Neuronal stem cell (in vitro differentiated cells): ENCODE measurements around the gene KIF1A.

Experiments used
- DNase-seq: peaks from one replicate; pipeline ENCODE4 v3.0.0-alpha.2; 2013; ENCODE audit warnings: low spot score
- H2AFZ ChIP-seq: one replicate; pipeline ENCODE4 v1.6.1; 2013; ENCODE audit warnings: mild to moderate bottlenecking, low read length, inconsistent platforms
- H2AK5ac ChIP-seq: 2 replicates; pipeline ENCODE4 v1.6.1; 2013; ENCODE audit warnings: low read depth, mild to moderate bottlenecking, inconsistent platforms, low read length, moderate library complexity, mixed read lengths
- H2BK120ac ChIP-seq: 2 replicates; pipeline ENCODE4 v1.6.1; 2013; ENCODE audit warnings: low read depth, mild to moderate bottlenecking, inconsistent platforms, low read length, moderate library complexity, mixed read lengths
- H2BK12ac ChIP-seq: one replicate; pipeline ENCODE4 v1.6.1; 2013; ENCODE audit warnings: low read length, inconsistent platforms
- H2BK15ac ChIP-seq: 2 replicates; pipeline ENCODE4 v1.6.1; 2013; ENCODE audit warnings: mild to moderate bottlenecking, low read length, inconsistent platforms, mixed read lengths
- H2BK5ac ChIP-seq: one replicate; pipeline ENCODE4 v1.6.1; 2013; ENCODE audit warnings: inconsistent platforms, mild to moderate bottlenecking, low read length, moderate library complexity
- H3K14ac ChIP-seq: one replicate; pipeline ENCODE4 v1.6.1; 2013; ENCODE audit warnings: low read length, inconsistent platforms
- H3K18ac ChIP-seq: 2 replicates; pipeline ENCODE4 v1.6.1; 2013; ENCODE audit warnings: low read length, inconsistent platforms
- H3K23ac ChIP-seq: 2 replicates; pipeline ENCODE4 v1.6.1; 2013; ENCODE audit warnings: low read depth, mild to moderate bottlenecking, mixed read lengths, low read length, inconsistent platforms; ENCODE audit not compliant: poor library complexity
- H3K27ac ChIP-seq: replicated peaks from 3 replicates; pipeline ENCODE4 v1.5.1; 2013; ENCODE audit warnings: low read length, inconsistent platforms
- H3K27me3 ChIP-seq, 3 experiments: 2 replicates each; pipeline ENCODE4 v1.6.1; 2013; ENCODE audit warnings: low read length in 3 of 3, mild to moderate bottlenecking in 2 of 3, inconsistent platforms in 1 of 3, low read depth in 1 of 3, mixed read lengths in 1 of 3, moderate library complexity in 1 of 3; ENCODE audit not compliant: control insufficient read depth in 3 of 3, insufficient read depth in 3 of 3
- H3K36me3 ChIP-seq, 2 donors: replicated peaks in 1 of 2; 2 replicates each; pipeline ENCODE4 v1.6.1; 2013; ENCODE audit warnings: low read length in 2 of 2; ENCODE audit not compliant: control insufficient read depth in 2 of 2, insufficient read depth in 2 of 2
- H3K4ac ChIP-seq: 2 replicates; pipeline ENCODE4 v1.6.1; 2013; ENCODE audit warnings: inconsistent platforms, mild to moderate bottlenecking, low read length, moderate library complexity
- H3K4me1 ChIP-seq, 2 donors: 1 replicate in 1 of 2; 2 replicates in 1 of 2; pipeline ENCODE4 v1.6.1; 2013; ENCODE audit warnings: low read length in 2 of 2, low read depth in 1 of 2; ENCODE audit not compliant: control insufficient read depth in 2 of 2, insufficient read depth in 1 of 2
- H3K4me2 ChIP-seq: one replicate; pipeline ENCODE4 v1.6.1; 2013; ENCODE audit warnings: mild to moderate bottlenecking, low read length, inconsistent platforms; ENCODE audit not compliant: insufficient read depth, poor library complexity, severe bottlenecking
- H3K4me3 ChIP-seq, 2 donors: 2 replicates each; pipeline ENCODE4 v1.5.1; 2013; ENCODE audit warnings: low read length in 2 of 2, mild to moderate bottlenecking in 2 of 2, inconsistent platforms in 1 of 2, moderate library complexity in 1 of 2
- H3K79me1 ChIP-seq: one replicate; pipeline ENCODE4 v1.6.1; 2013; ENCODE audit warnings: low read depth, mild to moderate bottlenecking, inconsistent platforms, low read length, moderate library complexity
- H3K9ac ChIP-seq: one replicate; pipeline ENCODE4 v1.6.1; 2013; ENCODE audit warnings: mild to moderate bottlenecking, low read depth, low read length, inconsistent platforms; ENCODE audit not compliant: poor library complexity
- H3K9me3 ChIP-seq, 2 donors: replicated peaks in 1 of 2; 2 replicates each; pipeline versions ENCODE3 to v1.6.1; 2013; ENCODE audit warnings: low read length in 2 of 2, mild to moderate bottlenecking in 2 of 2, inconsistent platforms in 1 of 2, low read depth in 1 of 2, mixed read lengths in 1 of 2, moderate library complexity in 1 of 2; ENCODE audit not compliant: control insufficient read depth in 2 of 2, insufficient read depth in 1 of 2
- H4K8ac ChIP-seq: one replicate; pipeline ENCODE4 v1.6.1; 2013; ENCODE audit warnings: low read depth, mild to moderate bottlenecking, inconsistent platforms, low read length, moderate library complexity
- H4K91ac ChIP-seq: one replicate; pipeline ENCODE4 v1.6.1; 2013; ENCODE audit warnings: low read length, low read depth, mild to moderate bottlenecking, inconsistent platforms; ENCODE audit not compliant: poor library complexity
- WGBS, 2 donors: extraction: QIAGEN DNeasy Blood & Tissue Kit; methylation state at CpG; one replicate each; pipeline ENCODE4 v1.1.7; 2013; ENCODE audit warnings: missing lambda C conversion rate in 2 of 2, mixed read lengths in 1 of 2; ENCODE audit not compliant: insufficient read length in 2 of 2, insufficient replicate concordance in 1 of 2; ENCODE audit errors: extremely low coverage in 2 of 2; 5-methylcytosine and 5-hydroxymethylcytosine counted together

Gene KIF1A

GRCh38 chr2:240745962-240746361 is 74.1 kb downstream of the KIF1A start:
- H3K23ac ChIP-seq = peak overlapping the region; percentile 43

GRCh38 chr2:240745456-240745855 is 74.6 kb downstream of the KIF1A start:
- no peak overlapping the region for H3K4me2 ChIP-seq
- H3K27ac ChIP-seq = no peak overlapping the region
- no peak overlapping the region for H3K18ac ChIP-seq
- no peak overlapping the region for H2AFZ ChIP-seq
- no peak overlapping the region for H2BK5ac ChIP-seq
- no peak for DNase-seq
- peaks cover 0 to 1% of the 10 kb centered on the region in 2 donors for H3K9me3 ChIP-seq
- no peak overlapping the region for H3K4me3 ChIP-seq
- H2BK15ac ChIP-seq = no peak overlapping the region
- no peaks in the 10 kb centered on the region for H3K27me3 ChIP-seq
- peak overlapping the region; percentile 43 for H3K23ac ChIP-seq
- H3K36me3 ChIP-seq = peaks cover 66 to 69% of the 10 kb centered on the region in 2 donors
- H3K79me1 ChIP-seq = peaks cover 3% of the 10 kb centered on the region
- H3K4ac ChIP-seq = no peak overlapping the region
- no peak overlapping the region for H2BK120ac ChIP-seq
- H3K9ac ChIP-seq = no peak overlapping the region
- no peak overlapping the region for H4K8ac ChIP-seq
- no peak overlapping the region for H4K91ac ChIP-seq
- H2BK12ac ChIP-seq = no peak overlapping the region
- H2AK5ac ChIP-seq = no peak overlapping the region
- peak overlapping the region; percentile 82 for H3K14ac ChIP-seq
- no CpG with 5 or more reads among the region's 15 CpGs for WGBS, 2 donors
- no peaks in the 10 kb centered on the region for H3K4me1 ChIP-seq

More at GRCh38 chr2:240745962-240746361, 74.1 kb downstream of the KIF1A start:
- H4K8ac ChIP-seq = no peak overlapping the region
- peaks cover 0 to 1% of the 10 kb centered on the region in 2 donors for H3K9me3 ChIP-seq
- H2BK12ac ChIP-seq = no peak overlapping the region
- H3K27me3 ChIP-seq = no peaks in the 10 kb centered on the region
- H3K4me2 ChIP-seq = no peak overlapping the region
- no peak overlapping the region for H2BK120ac ChIP-seq
- no peaks in the 10 kb centered on the region for H3K4me1 ChIP-seq
- H3K79me1 ChIP-seq = peaks cover 3% of the 10 kb centered on the region
- no peak overlapping the region for H4K91ac ChIP-seq
- H3K4me3 ChIP-seq = no peak overlapping the region
- no peak for DNase-seq
- H2AFZ ChIP-seq = no peak overlapping the region
- no peak overlapping the region for H3K9ac ChIP-seq
- no peak overlapping the region for H2AK5ac ChIP-seq
- no peak overlapping the region for H2BK15ac ChIP-seq
- WGBS, 2 donors = no CpG with 5 or more reads among the region's 15 CpGs
- H2BK5ac ChIP-seq = no peak overlapping the region
- no peak overlapping the region for H3K14ac ChIP-seq
- H3K4ac ChIP-seq = no peak overlapping the region
- H3K27ac ChIP-seq = no peak overlapping the region
- peaks cover 65 to 66% of the 10 kb centered on the region in 2 donors for H3K36me3 ChIP-seq
- no peak overlapping the region for H3K18ac ChIP-seq

DNA sequence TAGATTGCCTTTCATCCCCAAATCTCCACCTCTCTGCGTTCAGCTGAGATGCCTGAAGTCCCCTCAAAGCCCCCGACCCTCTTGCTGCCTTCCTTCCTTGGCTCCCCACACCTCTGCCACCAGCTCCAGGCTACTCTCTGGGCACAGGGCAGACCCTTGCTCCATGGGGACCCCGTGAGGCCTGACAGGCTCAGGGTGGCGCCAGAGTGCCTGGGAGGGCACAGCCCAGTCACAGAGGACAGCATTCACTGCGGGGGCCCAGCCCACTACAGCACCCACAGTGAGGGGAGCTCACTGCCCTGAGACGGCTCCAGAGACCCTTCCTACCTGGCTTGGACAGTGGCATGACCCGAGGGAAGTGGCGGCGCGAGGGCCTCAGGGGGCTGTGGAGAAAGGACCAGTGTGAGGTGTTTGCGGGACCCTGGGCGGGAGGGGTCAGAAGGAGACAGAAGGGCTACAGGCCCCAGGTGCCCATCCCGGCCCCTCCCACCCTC is 77.4 kb downstream of the KIF1A start:
- no peak overlapping the region for H4K91ac ChIP-seq
- peak overlapping the region in 1 of 2 donors; percentile 42 for H3K4me3 ChIP-seq
- H3K36me3 ChIP-seq = peaks cover 68 to 74% of the 10 kb centered on the region in 2 donors
- H3K4me2 ChIP-seq = no peak overlapping the region
- H2BK5ac ChIP-seq = no peak overlapping the region
- no peak overlapping the region for H2AK5ac ChIP-seq
- no CpG with 5 or more reads among the region's 13 CpGs for WGBS, 2 donors
- no peak overlapping the region for H2AFZ ChIP-seq
- H3K18ac ChIP-seq = no peak overlapping the region
- no peak overlapping the region for H3K27ac ChIP-seq
- no peak overlapping the region for H3K14ac ChIP-seq
- no peaks in the 10 kb centered on the region for H3K27me3 ChIP-seq
- H2BK15ac ChIP-seq = no peak overlapping the region
- DNase-seq = no peak
- peaks cover 2% of the 10 kb centered on the region for H3K79me1 ChIP-seq
- no peaks in the 10 kb centered on the region for H3K4me1 ChIP-seq
- H3K9ac ChIP-seq = no peak overlapping the region
- H3K9me3 ChIP-seq = no peaks in the 10 kb centered on the region
- H2BK12ac ChIP-seq = no peak overlapping the region
- no peak overlapping the region for H3K23ac ChIP-seq
- H3K4ac ChIP-seq = no peak overlapping the region
- H4K8ac ChIP-seq = no peak overlapping the region
- H2BK120ac ChIP-seq = no peak overlapping the region

DNA sequence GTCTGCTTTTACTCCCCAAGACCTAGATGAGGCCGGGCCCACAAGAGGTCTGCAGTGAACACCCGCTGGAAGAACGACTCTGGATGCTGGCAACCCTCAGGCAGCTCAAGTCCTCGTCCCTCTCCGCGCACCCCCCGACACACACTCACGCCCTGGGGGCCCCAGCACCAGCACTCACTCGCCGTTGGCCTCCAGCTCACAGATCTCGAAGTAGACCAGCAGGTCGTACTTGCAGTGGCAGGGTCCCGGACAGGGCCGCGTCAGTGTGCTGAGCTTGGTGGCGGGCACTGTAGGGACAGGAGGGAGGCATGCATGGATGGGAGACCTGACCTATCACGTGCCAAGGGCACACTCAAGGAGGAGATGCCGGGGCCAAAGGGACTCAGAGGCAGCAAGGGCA is 78.9 kb downstream of the KIF1A start:
- H2AK5ac ChIP-seq = no peak overlapping the region
- H2BK120ac ChIP-seq = no peak overlapping the region
- peaks cover 63 to 79% of the 10 kb centered on the region in 2 donors for H3K36me3 ChIP-seq
- no peak overlapping the region for H2BK12ac ChIP-seq
- no peak overlapping the region for H2BK5ac ChIP-seq
- no peak overlapping the region for H3K4ac ChIP-seq
- no peak overlapping the region for H4K8ac ChIP-seq
- no peak overlapping the region for H3K27ac ChIP-seq
- no peak for DNase-seq
- no peak overlapping the region for H2BK15ac ChIP-seq
- H3K14ac ChIP-seq = no peak overlapping the region
- H3K23ac ChIP-seq = no peak overlapping the region
- peak overlapping the region; percentile 17 for H3K9ac ChIP-seq
- no peak overlapping the region for H3K4me3 ChIP-seq
- no peak overlapping the region for H4K91ac ChIP-seq
- H3K18ac ChIP-seq = no peak overlapping the region
- H3K79me1 ChIP-seq = peaks cover 4% of the 10 kb centered on the region
- WGBS, 2 donors = no CpG with 5 or more reads among the region's 18 CpGs
- H3K9me3 ChIP-seq = no peaks in the 10 kb centered on the region
- no peak overlapping the region for H2AFZ ChIP-seq
- H3K27me3 ChIP-seq = no peaks in the 10 kb centered on the region
- H3K4me1 ChIP-seq = no peaks in the 10 kb centered on the region
- H3K4me2 ChIP-seq = no peak overlapping the region
